Stimulated activated naive B cell treated with anti-CD40 and anti-IgM and Interleukin-4, amounts not matched to agents 10 μg/mL and 1 μg/mL and 100 μg/mL, for 72 hours (primary cell): ENCODE measurements around the gene HTR7.

Source experiments
- ATAC-seq, 2 donors: fragments of 150-1000 bp; cut with Tn5 transposase; replicated peaks; 2 replicates each; pipeline ENCODE4 v1.10.0; 2021; ENCODE audit warnings: moderate library complexity in 1 of 2
- DNase-seq: peaks from one replicate; pipeline ENCODE4 v3.0.0; 2021
- H3K27ac Mint-ChIP-seq: one replicate; pipeline ENCODE4 v1.8.0; 2022; ENCODE audit warnings: mild to moderate bottlenecking, mixed read lengths
- H3K27me3 Mint-ChIP-seq, 2 donors: one replicate each; pipeline ENCODE4 v1.8.0; 2022; ENCODE audit warnings: mixed read lengths in 2 of 2
- H3K36me3 Mint-ChIP-seq, 2 donors: one replicate each; pipeline ENCODE4 v1.8.0; 2022; ENCODE audit warnings: mixed read lengths in 2 of 2, mild to moderate bottlenecking in 1 of 2
- H3K4me1 Mint-ChIP-seq, 2 donors: one replicate each; pipeline ENCODE4 v1.8.0; 2022; ENCODE audit warnings: mixed read lengths in 2 of 2, mild to moderate bottlenecking in 1 of 2
- H3K4me3 Mint-ChIP-seq, 2 donors: one replicate each; pipeline ENCODE4 v1.8.0; 2022; ENCODE audit warnings: mild to moderate bottlenecking in 2 of 2, mixed read lengths in 2 of 2, moderate library complexity in 1 of 2
- H3K9me3 Mint-ChIP-seq, 2 donors: one replicate each; pipeline ENCODE4 v1.8.0; 2022; ENCODE audit warnings: mixed read lengths in 2 of 2, mild to moderate bottlenecking in 1 of 2

HTR7 gene

GRCh38 chr10:90722832-90723231, 135.0 kb downstream of the HTR7 start:
- DNase-seq: no peak
- H3K27me3 Mint-ChIP-seq: peaks cover 10% of the 10 kb centered on the region in 2 donors
- H3K9me3 Mint-ChIP-seq: peaks cover 0 to 4% of the 10 kb centered on the region in 2 donors
- no peaks in the 10 kb centered on the region for H3K4me1 Mint-ChIP-seq
- no peak for ATAC-seq
- no peaks in the 10 kb centered on the region for H3K36me3 Mint-ChIP-seq
- H3K27ac Mint-ChIP-seq: no peak overlapping the region
- H3K4me3 Mint-ChIP-seq: no peak overlapping the region

- no peak overlapping the region for H3K27ac Mint-ChIP-seq
- H3K27me3 Mint-ChIP-seq: peaks cover 0 to 8% of the 10 kb centered on the region in 2 donors
- H3K4me1 Mint-ChIP-seq: no peaks in the 10 kb centered on the region
- DNase-seq (no peak), ATAC-seq (no peak)
- no peak overlapping the region for H3K4me3 Mint-ChIP-seq
- H3K9me3 Mint-ChIP-seq: peaks cover 0 to 2% of the 10 kb centered on the region in 2 donors
- H3K36me3 Mint-ChIP-seq: no peaks in the 10 kb centered on the region
Observed at GRCh38 chr10:90718182-90718581, 139.7 kb downstream of the HTR7 start.

GRCh38 chr10:90712529-90712928, 145.3 kb downstream of the HTR7 start:
- ATAC-seq: no peak

GRCh38 chr10:90709727-90710126, 148.1 kb downstream of the HTR7 start:
- DNase-seq: no peak
- no peaks in the 10 kb centered on the region for H3K9me3 Mint-ChIP-seq
- no peak for ATAC-seq
- no peak overlapping the region for H3K4me3 Mint-ChIP-seq
- no peaks in the 10 kb centered on the region for H3K4me1 Mint-ChIP-seq
- no peak overlapping the region for H3K27ac Mint-ChIP-seq
- H3K27me3 Mint-ChIP-seq: peaks cover 13 to 18% of the 10 kb centered on the region in 2 donors
- H3K36me3 Mint-ChIP-seq: no peaks in the 10 kb centered on the region

More at GRCh38 chr10:90712529-90712928, 145.3 kb downstream of the HTR7 start:
- H3K27me3 Mint-ChIP-seq: peaks cover 6 to 13% of the 10 kb centered on the region in 2 donors
- H3K36me3 Mint-ChIP-seq: no peaks in the 10 kb centered on the region
- H3K9me3 Mint-ChIP-seq: peaks cover 0 to 2% of the 10 kb centered on the region in 2 donors
- no peak for DNase-seq
- no peak overlapping the region for H3K27ac Mint-ChIP-seq
- H3K4me1 Mint-ChIP-seq: no peaks in the 10 kb centered on the region
- H3K4me3 Mint-ChIP-seq: no peak overlapping the region

- Mint-ChIP-seq H3K4me1 (no peaks in the 10 kb centered on the region), H3K9me3 (no peaks in the 10 kb centered on the region), H3K27me3 (peaks cover 18 to 24% of the 10 kb centered on the region in 2 donors), H3K4me3 (no peak overlapping the region), H3K36me3 (no peaks in the 10 kb centered on the region), H3K27ac (no peak overlapping the region)
- DNase-seq (no peak), ATAC-seq (no peak)
Observed at GRCh38 chr10:90707657-90708056, 150.2 kb downstream of the HTR7 start.

GRCh38 chr10:90701428-90701827, 156.4 kb downstream of the HTR7 start:
- H3K4me1 Mint-ChIP-seq: no peaks in the 10 kb centered on the region
- DNase-seq: no peak
- no peaks in the 10 kb centered on the region for H3K36me3 Mint-ChIP-seq
- H3K27ac Mint-ChIP-seq: no peak overlapping the region
- H3K4me3 Mint-ChIP-seq: no peak overlapping the region
- ATAC-seq: no peak
- H3K9me3 Mint-ChIP-seq: no peaks in the 10 kb centered on the region
- H3K27me3 Mint-ChIP-seq: peaks cover 12 to 16% of the 10 kb centered on the region in 2 donors

- ATAC-seq (no peak), DNase-seq (no peak)
- H3K4me1 Mint-ChIP-seq: no peaks in the 10 kb centered on the region
- no peak overlapping the region for H3K4me3 Mint-ChIP-seq
- H3K27me3 Mint-ChIP-seq: peaks cover 22 to 25% of the 10 kb centered on the region in 2 donors
- no peak overlapping the region for H3K27ac Mint-ChIP-seq
- no peaks in the 10 kb centered on the region for H3K36me3 Mint-ChIP-seq
- H3K9me3 Mint-ChIP-seq: no peaks in the 10 kb centered on the region
Observed at GRCh38 chr10:90695915-90696676, 161.7 kb downstream of the HTR7 start.
